AG09309 (cell line): ENCODE data around the gene SSX2IP.

ENCODE experiments used
- DNase-seq: peaks from one replicate; pipeline ENCODE4 v3.0.0-alpha.2; 2010; ENCODE audit warnings: low read depth
- H3K4me3 ChIP-seq: 2 replicates; pipeline ENCODE4 v1.5.1; 2011; ENCODE audit warnings: mild to moderate bottlenecking, low read depth, low read length, moderate library complexity; ENCODE audit not compliant: control insufficient read depth
- TF ChIP-seq, protein P1 (sequence below): IDR thresholded peaks from 2 replicates; pipeline ENCODE4 v1.5.1; 2011; ENCODE audit warnings: mild to moderate bottlenecking, low read depth, low read length, inconsistent platforms; ENCODE audit not compliant: insufficient read depth, control insufficient read depth; ENCODE audit errors: missing control alignments

Gene SSX2IP

DNA sequence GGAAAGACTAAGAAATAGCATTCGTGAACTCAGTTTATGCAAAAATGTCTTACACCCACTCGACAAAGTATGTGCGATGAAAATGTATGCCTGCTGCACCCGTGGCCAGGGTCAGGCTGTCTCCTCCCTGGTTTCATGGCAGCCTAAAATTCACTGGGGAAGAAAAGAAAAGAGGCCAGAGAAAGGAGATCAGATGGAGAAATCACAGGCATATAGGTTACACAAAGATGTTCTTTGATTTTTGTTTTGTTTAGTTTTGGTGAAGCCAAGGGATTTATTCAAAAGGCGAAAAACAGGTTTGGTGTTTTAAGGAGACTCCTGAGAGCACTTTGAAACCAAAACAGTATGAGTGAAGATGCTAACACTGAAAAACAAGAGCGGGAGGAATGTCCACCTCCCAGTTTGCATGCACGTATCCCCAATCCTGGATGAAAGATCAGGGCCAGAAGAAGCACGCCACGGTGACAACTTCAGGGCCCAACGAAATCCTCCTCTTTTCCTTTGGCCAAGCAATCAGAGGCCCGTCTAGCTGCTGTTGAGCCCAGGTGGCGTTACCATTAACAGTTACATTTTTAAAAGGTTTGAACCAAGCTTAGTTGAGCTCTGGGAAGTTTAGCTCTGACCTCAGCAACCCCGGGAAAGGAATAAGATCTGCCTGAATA lies 992 bp upstream of the SSX2IP start:
- H3K4me3 ChIP-seq, result peak overlapping the region; percentile 62
- TF ChIP-seq, protein P1, sequence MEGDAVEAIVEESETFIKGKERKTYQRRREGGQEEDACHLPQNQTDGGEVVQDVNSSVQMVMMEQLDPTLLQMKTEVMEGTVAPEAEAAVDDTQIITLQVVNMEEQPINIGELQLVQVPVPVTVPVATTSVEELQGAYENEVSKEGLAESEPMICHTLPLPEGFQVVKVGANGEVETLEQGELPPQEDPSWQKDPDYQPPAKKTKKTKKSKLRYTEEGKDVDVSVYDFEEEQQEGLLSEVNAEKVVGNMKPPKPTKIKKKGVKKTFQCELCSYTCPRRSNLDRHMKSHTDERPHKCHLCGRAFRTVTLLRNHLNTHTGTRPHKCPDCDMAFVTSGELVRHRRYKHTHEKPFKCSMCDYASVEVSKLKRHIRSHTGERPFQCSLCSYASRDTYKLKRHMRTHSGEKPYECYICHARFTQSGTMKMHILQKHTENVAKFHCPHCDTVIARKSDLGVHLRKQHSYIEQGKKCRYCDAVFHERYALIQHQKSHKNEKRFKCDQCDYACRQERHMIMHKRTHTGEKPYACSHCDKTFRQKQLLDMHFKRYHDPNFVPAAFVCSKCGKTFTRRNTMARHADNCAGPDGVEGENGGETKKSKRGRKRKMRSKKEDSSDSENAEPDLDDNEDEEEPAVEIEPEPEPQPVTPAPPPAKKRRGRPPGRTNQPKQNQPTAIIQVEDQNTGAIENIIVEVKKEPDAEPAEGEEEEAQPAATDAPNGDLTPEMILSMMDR, result no peak
- DNase-seq, result no peak

DNA sequence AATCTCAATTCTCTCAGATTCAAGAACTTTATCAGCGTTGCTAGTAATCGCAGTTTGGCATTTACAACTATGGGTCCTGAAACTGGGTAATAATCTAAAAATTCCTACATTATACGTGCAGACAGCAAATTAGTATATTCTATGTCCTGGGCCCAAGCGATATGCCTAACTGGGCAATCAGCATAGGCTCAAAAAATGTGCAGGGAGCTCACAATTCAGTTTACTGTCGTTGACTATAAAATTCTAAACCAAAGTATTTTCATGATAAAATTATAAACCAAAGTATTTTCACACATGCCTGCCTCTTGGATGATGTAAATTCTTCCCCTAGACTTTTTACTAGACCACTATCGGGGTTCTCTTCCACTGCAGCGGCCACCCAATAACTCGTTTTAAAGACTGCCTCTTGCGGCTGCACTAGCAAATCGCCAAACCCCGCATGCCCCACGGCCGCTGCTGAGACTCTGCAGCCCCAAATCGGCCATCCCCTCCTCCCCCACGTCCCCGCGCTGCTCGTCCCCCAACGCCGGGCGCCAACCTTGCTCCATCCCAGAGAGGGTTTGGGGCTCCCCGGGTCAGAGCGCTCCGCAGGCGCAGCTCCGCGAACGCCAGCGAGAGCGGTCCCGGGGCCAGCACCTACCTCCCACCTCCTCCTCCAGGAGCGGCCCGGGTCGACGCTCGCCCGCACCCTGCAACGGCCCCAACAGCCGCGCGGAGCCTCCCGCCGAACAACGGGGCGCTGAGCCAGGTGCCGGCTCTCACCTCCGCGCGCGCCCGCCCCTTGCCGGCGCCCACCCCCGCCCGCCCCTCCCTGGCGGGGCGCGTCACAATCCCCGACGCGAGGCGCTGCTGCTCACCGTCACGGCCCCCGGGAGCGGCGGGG lies 506 bp downstream of the SSX2IP start:
- TF ChIP-seq, protein P1, result peak; percentile 16
- DNase-seq, result no peak

DNA sequence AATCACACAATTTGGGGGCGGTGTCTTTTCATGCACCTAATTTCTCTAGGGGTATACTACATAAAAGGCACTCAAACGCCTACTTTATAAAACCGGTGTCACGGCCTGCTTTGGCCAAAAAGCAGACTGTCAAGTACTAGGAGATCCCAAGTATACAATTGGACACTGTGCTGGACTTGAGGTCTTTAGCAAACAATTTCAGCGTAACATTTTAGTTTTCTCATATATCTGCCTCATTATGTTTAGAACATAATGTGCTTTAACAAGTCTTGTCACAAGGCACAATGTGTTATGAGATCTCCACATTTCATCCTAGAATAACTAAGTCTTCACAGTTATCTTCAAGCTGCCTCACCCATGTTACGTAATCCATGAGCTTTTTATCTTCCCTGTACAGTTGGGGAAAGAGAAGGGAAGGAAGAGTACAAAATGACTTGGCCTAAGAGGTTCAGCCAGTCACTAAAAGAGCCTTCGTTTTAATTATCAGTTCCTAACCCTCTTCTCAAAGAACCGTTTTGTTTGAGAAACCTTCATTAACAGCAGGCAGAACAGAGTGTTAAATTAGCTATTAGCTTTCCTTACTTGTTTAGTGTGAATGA lies 1.7 kb downstream of the SSX2IP start:
- TF ChIP-seq, protein P1, result no peak
- no peak for DNase-seq
- no peak overlapping the region for H3K4me3 ChIP-seq

More for the DNA sequence above, 506 bp downstream of the SSX2IP start:
- H3K4me3 ChIP-seq, result peak overlapping the region; percentile 62

DNA sequence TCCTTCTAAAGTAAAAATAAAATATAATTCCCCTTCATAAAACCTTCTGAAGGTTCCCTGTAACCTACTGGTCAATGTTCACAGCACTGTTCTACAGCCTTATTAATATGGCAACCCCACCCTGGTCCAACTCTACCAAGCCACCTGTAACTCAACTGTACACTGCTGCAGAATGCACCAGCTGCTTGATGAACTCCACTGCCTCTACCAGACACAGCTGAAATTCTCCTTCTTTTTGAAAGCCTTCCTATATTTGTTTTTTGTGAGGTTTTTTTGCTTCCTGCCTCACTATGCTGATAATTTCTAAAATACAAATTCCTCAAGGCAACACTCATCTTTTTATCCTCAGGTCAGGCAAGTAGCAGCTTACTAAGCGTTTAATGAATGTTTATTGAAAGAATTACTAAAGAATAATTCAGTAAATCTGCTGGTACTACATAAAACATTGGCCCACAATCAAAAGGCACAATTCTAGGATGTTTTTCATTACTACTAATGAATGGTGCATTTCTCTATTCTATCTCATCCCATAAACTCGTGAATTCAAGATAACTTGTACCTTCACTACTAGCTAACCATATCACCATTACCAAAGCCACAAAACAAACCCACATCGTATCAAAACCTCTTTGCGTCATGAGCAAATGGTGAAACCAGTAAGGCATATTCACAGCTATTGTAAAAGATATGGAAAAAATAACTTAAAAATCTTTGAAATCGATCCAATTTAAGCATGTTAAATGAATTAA lies 2.4 kb downstream of the SSX2IP start:
- H3K4me3 ChIP-seq, result no peak overlapping the region
- DNase-seq, result peak; percentile 91
- TF ChIP-seq, protein P1, result no peak

DNA sequence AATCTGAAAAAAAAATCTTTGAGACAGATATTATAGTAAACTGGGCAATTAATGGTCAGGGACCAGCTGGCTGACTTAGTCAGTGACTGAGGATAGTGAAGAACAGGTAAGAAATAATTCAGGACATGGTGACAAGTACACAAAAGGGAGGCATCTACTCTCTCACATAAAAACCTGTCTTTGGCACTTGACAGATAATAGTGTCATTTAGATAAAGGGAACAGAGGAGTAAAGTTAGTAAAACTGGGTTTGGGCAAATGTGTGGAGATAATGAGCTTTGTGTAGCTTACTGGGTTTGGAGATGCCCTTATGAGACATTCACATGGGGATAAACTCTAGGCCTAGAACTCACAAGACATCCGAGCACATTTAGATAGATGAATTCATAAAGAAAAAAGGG lies 4.0 kb downstream of the SSX2IP start:
- no peak overlapping the region for H3K4me3 ChIP-seq
- TF ChIP-seq, protein P1, result no peak
- DNase-seq, result no peak

DNA sequence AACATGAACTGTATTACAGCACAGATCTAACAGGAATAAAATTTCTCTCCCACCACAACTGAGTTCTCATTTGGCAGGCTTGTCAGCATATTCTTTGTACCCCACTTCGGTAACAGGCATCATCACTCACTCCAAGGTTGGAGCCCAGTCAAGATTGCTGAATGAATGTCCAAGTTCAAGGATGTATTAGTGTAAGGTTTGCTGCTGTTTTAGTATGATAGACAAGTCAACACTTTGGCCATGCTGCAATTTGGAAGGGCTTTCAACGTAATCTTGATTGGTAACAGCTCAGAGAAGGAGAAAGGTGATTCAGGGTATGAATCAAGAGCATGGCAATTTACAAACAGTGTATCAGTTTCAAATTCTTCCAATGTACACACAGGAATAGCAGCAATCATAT lies 6.8 kb downstream of the SSX2IP start:
- no peak for DNase-seq
- no peak overlapping the region for H3K4me3 ChIP-seq
- TF ChIP-seq, protein P1, result no peak
